Measurements from ENCODE around the gene SORL1.

The SORL1 gene

DNA sequence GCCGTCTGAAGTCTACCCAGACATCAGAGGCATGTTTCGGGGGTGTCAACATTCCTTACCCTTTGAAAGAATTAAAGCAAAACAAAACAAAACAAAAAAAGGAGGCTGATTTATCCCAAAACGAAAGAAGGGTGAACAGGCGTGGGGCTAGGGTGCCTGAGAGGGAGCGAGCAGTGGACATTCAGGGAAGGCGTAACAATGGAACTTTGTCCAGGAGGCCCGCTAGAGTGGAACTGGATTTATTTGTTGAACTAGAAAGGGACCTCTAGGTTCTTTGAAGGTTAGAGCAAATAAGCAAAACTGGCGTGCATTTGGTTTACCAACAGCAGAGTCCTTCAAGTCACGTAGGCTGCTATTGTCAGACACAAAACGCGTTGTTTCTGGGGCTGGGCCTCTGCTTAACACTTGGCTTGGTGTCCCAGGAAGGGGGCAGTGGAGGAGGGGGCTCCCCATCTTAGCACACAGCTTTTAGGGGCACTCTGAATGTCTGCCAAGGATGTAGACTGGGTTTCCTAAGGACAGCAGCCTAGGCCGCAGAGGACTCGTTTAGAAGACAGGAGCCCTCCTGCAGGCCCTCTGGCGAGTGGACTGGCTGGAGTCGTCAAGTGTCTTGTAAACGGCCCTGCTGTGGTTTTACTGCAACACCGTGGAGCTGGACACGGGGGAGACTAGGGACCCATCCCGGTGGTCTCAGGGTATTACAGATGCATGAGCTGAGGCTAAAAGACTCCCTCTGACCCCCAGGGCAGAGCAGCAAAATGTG is 204.4 kb downstream of the SORL1 start:
- TF ChIP-seq, protein P1, sequence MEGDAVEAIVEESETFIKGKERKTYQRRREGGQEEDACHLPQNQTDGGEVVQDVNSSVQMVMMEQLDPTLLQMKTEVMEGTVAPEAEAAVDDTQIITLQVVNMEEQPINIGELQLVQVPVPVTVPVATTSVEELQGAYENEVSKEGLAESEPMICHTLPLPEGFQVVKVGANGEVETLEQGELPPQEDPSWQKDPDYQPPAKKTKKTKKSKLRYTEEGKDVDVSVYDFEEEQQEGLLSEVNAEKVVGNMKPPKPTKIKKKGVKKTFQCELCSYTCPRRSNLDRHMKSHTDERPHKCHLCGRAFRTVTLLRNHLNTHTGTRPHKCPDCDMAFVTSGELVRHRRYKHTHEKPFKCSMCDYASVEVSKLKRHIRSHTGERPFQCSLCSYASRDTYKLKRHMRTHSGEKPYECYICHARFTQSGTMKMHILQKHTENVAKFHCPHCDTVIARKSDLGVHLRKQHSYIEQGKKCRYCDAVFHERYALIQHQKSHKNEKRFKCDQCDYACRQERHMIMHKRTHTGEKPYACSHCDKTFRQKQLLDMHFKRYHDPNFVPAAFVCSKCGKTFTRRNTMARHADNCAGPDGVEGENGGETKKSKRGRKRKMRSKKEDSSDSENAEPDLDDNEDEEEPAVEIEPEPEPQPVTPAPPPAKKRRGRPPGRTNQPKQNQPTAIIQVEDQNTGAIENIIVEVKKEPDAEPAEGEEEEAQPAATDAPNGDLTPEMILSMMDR (IDR thresholded peaks at IDR 0.05): no peak

DNA sequence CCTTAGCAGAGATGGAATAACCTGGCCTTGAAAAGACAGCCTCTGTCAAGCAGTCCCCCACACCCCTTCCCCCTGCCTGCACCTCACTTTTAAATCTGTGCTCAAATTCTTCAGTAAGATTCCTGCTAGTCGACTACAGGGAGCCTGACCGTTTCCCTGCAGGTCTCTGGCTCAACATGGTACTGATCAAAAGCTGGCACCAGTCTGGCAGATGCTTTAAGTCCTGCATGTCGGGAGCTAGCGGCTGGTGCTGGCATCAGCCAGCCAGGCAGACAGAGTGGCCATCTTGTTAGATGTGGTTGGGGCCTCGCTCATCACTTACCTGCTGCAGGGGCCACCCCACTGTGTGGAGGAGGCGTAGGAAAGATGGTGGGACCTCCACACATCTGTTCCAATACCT is 205.0 kb downstream of the SORL1 start:
- TF ChIP-seq, protein P1 (IDR thresholded peaks at IDR 0.05): no peak

- TF ChIP-seq, protein P1 (IDR thresholded peaks at IDR 0.05): no peak
Measured at GRCh38 chr11:121659811-121660210, 207.7 kb downstream of the SORL1 start.

GRCh38 chr11:121661880-121662486 is 209.9 kb downstream of the SORL1 start:
- TF ChIP-seq, protein P1 (IDR thresholded peaks at IDR 0.05): no peak

GRCh38 chr11:121664144-121664543 is 212.0 kb downstream of the SORL1 start:
- TF ChIP-seq, protein P1 (IDR thresholded peaks at IDR 0.05): no peak

- TF ChIP-seq, protein P1 (IDR thresholded peaks at IDR 0.05): no peak
Measured at GRCh38 chr11:121665206-121665838, 213.2 kb downstream of the SORL1 start.

DNA sequence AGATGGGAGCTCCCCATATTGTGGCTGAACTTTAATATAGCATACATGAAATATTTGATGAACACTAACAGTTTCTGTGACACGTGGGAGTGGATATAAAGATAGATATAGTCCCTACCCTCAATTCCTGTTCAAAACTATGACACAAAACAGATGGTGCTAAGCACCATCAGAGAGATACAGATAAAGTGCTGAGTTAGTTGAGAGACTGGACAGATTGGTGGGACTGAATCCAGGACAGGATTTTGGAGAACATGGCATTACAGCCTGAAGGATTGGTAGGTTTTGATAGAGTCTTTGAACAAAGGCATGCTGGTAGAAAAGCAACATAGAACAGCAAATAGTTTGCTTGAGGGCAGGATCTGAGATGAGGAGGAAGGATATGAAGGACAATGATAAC is 215.7 kb downstream of the SORL1 start:
- TF ChIP-seq, protein P1 (IDR thresholded peaks at IDR 0.05): no peak
